Amniotic stem cell (primary cell): Measurements from ENCODE around the gene OVOL3.

Source experiments
- DNase-seq: peaks from one replicate; lab custom pipeline; 2025; lab: John Stamatoyannopoulos, UW

OVOL3 gene

GRCh38 chr19:36100476-36100875, 10.5 kb upstream of the OVOL3 start:
- no peak for DNase-seq

- DNase-seq: no peak
Measured at GRCh38 chr19:36101550-36102327, 9.2 kb upstream of the OVOL3 start.

GRCh38 chr19:36103040-36103626, 7.8 kb upstream of the OVOL3 start:
- no peak for DNase-seq

- no peak for DNase-seq
Measured at GRCh38 chr19:36103842-36104552, 6.9 kb upstream of the OVOL3 start.

- DNase-seq: no peak
Measured at GRCh38 chr19:36106441-36106840, 4.5 kb upstream of the OVOL3 start.

- no peak for DNase-seq
Measured at GRCh38 chr19:36106991-36107390, 4.0 kb upstream of the OVOL3 start.

GRCh38 chr19:36108684-36109083, 2.3 kb upstream of the OVOL3 start:
- DNase-seq: no peak

- no peak for DNase-seq
Measured at GRCh38 chr19:36111200-36111539, 227 bp downstream of the OVOL3 start.

GRCh38 chr19:36112678-36113077, 1.7 kb downstream of the OVOL3 start:
- no peak for DNase-seq

GRCh38 chr19:36113425-36113824, 2.5 kb downstream of the OVOL3 start:
- no peak for DNase-seq

GRCh38 chr19:36113894-36114720, 3.2 kb downstream of the OVOL3 start:
- no peak for DNase-seq

GRCh38 chr19:36114721-36115452, 3.9 kb downstream of the OVOL3 start, which contains the start of gene POLR2I:
POLR2I (minus strand) TSS chr19:36114875; CDS start chr19:36114856, 19 bp downstream.
- DNase-seq: peak; percentile 99

- DNase-seq: no peak
Measured at GRCh38 chr19:36115453-36116343, 4.8 kb downstream of the OVOL3 start, which contains the start of gene TBCB. TBCB (plus strand) TSS chr19:36115468; CDS start chr19:36115561, 93 bp downstream.

- no peak for DNase-seq
Measured at GRCh38 chr19:36116344-36116637, 5.3 kb downstream of the OVOL3 start.

GRCh38 chr19:36120092-36120983, 9.4 kb downstream of the OVOL3 start:
- no peak for DNase-seq

- no peak for DNase-seq
Measured at GRCh38 chr19:36120984-36121358, 10.0 kb downstream of the OVOL3 start.

- DNase-seq: no peak
Measured at GRCh38 chr19:36121486-36122124, 10.7 kb downstream of the OVOL3 start.

- DNase-seq: no peak
Measured at GRCh38 chr19:36125557-36125956, 14.6 kb downstream of the OVOL3 start.

- no peak for DNase-seq
Measured at GRCh38 chr19:36128392-36128736, 17.4 kb downstream of the OVOL3 start.
